ENCODE measurements around the gene RAB9A. TPM values are rescaled to one million over a fixed set of nuclear protein-coding genes. Genes with fewer than 3 reads are reported as not detected.

RAB9A gene
- polyA plus RNA-seq, 3 donors = 17.9 to 38.1 (median 30.8) TPM

DNA sequence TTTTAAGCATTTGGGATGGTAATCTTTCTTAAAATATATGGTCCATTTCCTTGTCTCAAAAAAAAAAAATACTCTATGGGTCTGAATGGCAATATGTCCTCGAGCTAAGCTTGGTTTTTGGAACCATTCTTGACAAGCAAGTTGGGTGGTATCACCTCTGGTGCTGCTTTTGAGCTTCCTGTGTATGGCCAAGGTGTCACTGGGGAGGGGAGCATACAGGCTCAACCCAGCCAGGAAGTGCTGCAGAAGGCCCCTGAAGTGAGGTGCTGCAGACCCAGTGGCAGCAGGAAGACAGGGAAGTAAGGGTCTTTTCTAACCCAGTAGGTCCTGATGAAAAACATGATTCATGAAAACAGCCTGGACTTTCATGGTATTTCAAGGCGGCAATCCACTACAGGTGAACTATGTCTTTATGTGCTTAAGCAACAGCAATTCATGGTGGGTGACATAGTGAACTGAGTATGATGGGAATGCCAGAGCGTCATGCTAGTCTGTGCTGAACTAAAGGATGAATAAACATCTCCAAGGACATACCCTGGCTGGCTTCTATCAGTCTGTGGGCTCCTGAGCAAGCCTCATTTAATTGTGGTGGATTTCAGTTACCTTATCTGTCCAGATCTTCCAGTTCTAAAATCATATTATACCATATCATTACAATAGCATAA is 30.4 kb downstream of the RAB9A start:
- no peak overlapping the region for H3K4me2 ChIP-seq (replicated peaks; ENCODE audit: extremely low read depth, low read length, poor library complexity, severe bottlenecking)
- peaks cover 5% of the 10 kb centered on the region for H3K4me1 Mint-ChIP-seq
- H3K36me3 Mint-ChIP-seq = peaks cover 17 to 26% of the 10 kb centered on the region in 2 donors
- H3K9me3 ChIP-seq (replicated peaks in 1 of 2; ENCODE audit: control insufficient read depth in 1 of 2, insufficient read depth in 1 of 2, low read length in 2 of 2) = no peaks in the 10 kb centered on the region
- H3K79me2 ChIP-seq (ENCODE audit: insufficient read depth, low read length) = peaks cover 6% of the 10 kb centered on the region
- H3K9ac ChIP-seq (ENCODE audit: insufficient read depth, low read length, poor library complexity, severe bottlenecking) = no peak overlapping the region
- no peaks in the 10 kb centered on the region for H4K20me1 ChIP-seq (ENCODE audit: insufficient read depth, low read length)
- H3K27ac Mint-ChIP-seq = peak overlapping the region in 1 of 7 donors; percentile 32
- DNase-seq = no peak
- no peak overlapping the region for H3K4me3 Mint-ChIP-seq
- H3K36me3 ChIP-seq (replicated peaks in 1 of 2; ENCODE audit: control insufficient read depth in 1 of 2, insufficient read depth in 2 of 2, low read length in 2 of 2) = peaks cover 9 to 40% of the 10 kb centered on the region in 2 donors
- TF ChIP-seq, protein P1, sequence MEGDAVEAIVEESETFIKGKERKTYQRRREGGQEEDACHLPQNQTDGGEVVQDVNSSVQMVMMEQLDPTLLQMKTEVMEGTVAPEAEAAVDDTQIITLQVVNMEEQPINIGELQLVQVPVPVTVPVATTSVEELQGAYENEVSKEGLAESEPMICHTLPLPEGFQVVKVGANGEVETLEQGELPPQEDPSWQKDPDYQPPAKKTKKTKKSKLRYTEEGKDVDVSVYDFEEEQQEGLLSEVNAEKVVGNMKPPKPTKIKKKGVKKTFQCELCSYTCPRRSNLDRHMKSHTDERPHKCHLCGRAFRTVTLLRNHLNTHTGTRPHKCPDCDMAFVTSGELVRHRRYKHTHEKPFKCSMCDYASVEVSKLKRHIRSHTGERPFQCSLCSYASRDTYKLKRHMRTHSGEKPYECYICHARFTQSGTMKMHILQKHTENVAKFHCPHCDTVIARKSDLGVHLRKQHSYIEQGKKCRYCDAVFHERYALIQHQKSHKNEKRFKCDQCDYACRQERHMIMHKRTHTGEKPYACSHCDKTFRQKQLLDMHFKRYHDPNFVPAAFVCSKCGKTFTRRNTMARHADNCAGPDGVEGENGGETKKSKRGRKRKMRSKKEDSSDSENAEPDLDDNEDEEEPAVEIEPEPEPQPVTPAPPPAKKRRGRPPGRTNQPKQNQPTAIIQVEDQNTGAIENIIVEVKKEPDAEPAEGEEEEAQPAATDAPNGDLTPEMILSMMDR (IDR thresholded peaks at IDR 0.05) = no peak
- 100% methylated on average over 2 of the region's 3 CpGs for WGBS (ENCODE audit: insufficient coverage)
- intact Hi-C loops (cut with micrococcal nuclease) = no loop called here
- no peak overlapping the region for H2AFZ ChIP-seq (ENCODE audit: insufficient read depth, low read depth, low read length, poor library complexity, severe bottlenecking)
- H3K27me3 Mint-ChIP-seq (ENCODE audit: low read depth in 3 of 3) = peaks cover 0 to 2% (median 0%) of the 10 kb centered on the region in 3 donors
- no peak overlapping the region for H3K27ac ChIP-seq (ENCODE audit: low read depth in 1 of 2, low read length in 2 of 2)
- H3K4me3 ChIP-seq (replicated peaks in 1 of 3; ENCODE audit: low read depth in 2 of 3, low read length in 3 of 3) = no peak overlapping the region
- H3K4me1 ChIP-seq (ENCODE audit: control insufficient read depth in 1 of 2, insufficient read depth in 2 of 2, low read length in 2 of 2) = peaks cover 0 to 5% of the 10 kb centered on the region in 2 donors
- H3K27me3 ChIP-seq (ENCODE audit: control insufficient read depth in 2 of 2, insufficient read depth in 2 of 2, low read length in 2 of 2) = no peaks in the 10 kb centered on the region
- peaks cover 0 to 4% (median 0%) of the 10 kb centered on the region in 7 donors for H3K9me3 Mint-ChIP-seq

DNA sequence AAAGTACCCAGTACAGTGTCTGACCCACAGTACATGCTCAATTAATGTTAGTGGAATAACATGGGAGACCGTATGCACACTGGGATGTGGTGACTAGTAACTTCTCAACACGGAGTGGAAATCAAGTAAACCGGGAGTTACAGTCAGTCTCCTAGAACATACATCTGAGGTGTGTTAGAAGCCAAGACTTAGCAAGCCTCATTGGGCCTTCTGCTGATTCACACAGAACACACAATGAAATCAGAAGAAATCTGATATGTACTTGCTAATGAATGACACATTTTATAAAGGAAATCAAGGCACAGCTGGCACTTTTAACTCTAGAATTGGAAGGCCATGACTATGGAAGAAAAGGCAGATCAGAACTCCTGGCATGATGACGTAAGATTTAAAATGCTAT is 32.4 kb downstream of the RAB9A start:
- peaks cover 9% of the 10 kb centered on the region for H3K4me1 Mint-ChIP-seq
- H3K4me3 Mint-ChIP-seq = no peak overlapping the region

More for the DNA sequence above, 32.4 kb downstream of the RAB9A start:
- no peak overlapping the region for H3K4me3 ChIP-seq (replicated peaks in 1 of 3; ENCODE audit: low read depth in 2 of 3, low read length in 3 of 3)
- H3K9me3 ChIP-seq (replicated peaks in 1 of 2; ENCODE audit: control insufficient read depth in 1 of 2, insufficient read depth in 1 of 2, low read length in 2 of 2) = no peaks in the 10 kb centered on the region
- H3K4me2 ChIP-seq (replicated peaks; ENCODE audit: extremely low read depth, low read length, poor library complexity, severe bottlenecking) = no peak overlapping the region
- Mint-ChIP-seq H3K27me3 (ENCODE audit: low read depth in 3 of 3) (peaks cover 0 to 4% (median 0%) of the 10 kb centered on the region in 3 donors), H3K27ac (no peak overlapping the region), H3K36me3 (peaks cover 15 to 30% of the 10 kb centered on the region in 2 donors), H3K9me3 (peaks cover 0 to 10% (median 5%) of the 10 kb centered on the region in 7 donors)
- H2AFZ ChIP-seq (ENCODE audit: insufficient read depth, low read depth, low read length, poor library complexity, severe bottlenecking) = no peak overlapping the region
- intact Hi-C loops (cut with micrococcal nuclease) = no loop called here
- no CpG with 5 or more reads among the region's 4 CpGs for WGBS (ENCODE audit: insufficient coverage)
- no peak for DNase-seq
- H3K79me2 ChIP-seq (ENCODE audit: insufficient read depth, low read length) = peaks cover 16% of the 10 kb centered on the region
- no peak overlapping the region for H3K9ac ChIP-seq (ENCODE audit: insufficient read depth, low read length, poor library complexity, severe bottlenecking)
- H4K20me1 ChIP-seq (ENCODE audit: insufficient read depth, low read length) = no peaks in the 10 kb centered on the region
- no peak overlapping the region for H3K27ac ChIP-seq (ENCODE audit: low read depth in 1 of 2, low read length in 2 of 2)
- H3K27me3 ChIP-seq (ENCODE audit: control insufficient read depth in 2 of 2, insufficient read depth in 2 of 2, low read length in 2 of 2) = no peaks in the 10 kb centered on the region
- peaks cover 5 to 30% of the 10 kb centered on the region in 2 donors for H3K36me3 ChIP-seq (replicated peaks in 1 of 2; ENCODE audit: control insufficient read depth in 1 of 2, insufficient read depth in 2 of 2, low read length in 2 of 2)
- H3K4me1 ChIP-seq (ENCODE audit: control insufficient read depth in 1 of 2, insufficient read depth in 2 of 2, low read length in 2 of 2) = peaks cover 0 to 5% of the 10 kb centered on the region in 2 donors
- TF ChIP-seq, protein P1 (IDR thresholded peaks at IDR 0.05) = no peak

Data from CD14-positive monocyte (primary cell).